Measurements from ENCODE around the gene ABRAXAS1. TPM values are rescaled to one million over a fixed set of nuclear protein-coding genes. Genes with fewer than 3 reads are reported as not detected.

ABRAXAS1 gene
- total and polyA plus RNA-seq, 2 of the 8 experiments (the other 6 are each of a cell fraction or from before 2014, with no cell fraction given) = 11.4 to 32.1 TPM

DNA sequence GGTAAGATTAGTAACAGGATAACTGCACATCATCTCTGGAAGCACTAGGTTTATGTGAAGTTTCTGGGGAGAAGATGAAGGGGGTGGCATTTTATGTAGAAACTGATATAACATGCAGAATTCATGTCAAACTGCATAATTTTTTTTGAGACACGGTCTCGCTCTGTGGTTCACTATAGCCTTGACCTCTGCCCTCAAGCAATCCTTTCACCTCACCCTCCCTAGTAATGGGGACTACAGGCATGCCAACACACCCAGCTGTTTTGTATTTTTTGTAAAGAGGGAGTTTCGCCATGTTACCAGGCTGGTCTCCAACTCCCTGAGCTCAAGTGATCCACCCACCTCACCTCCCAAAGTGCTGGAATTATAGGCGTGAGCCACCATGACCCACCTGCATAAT is 11.5 kb downstream of the ABRAXAS1 start:
- no peak overlapping the region for H4K91ac ChIP-seq (replicated peaks; ENCODE audit: insufficient read length, low read length)
- H3K9ac ChIP-seq (replicated peaks in 1 of 4; ENCODE audit: extremely low read depth in 1 of 4, low read depth in 3 of 4, low read length in 3 of 4) = no peak overlapping the region
- no peak overlapping the region for H2BK120ac ChIP-seq (replicated peaks; ENCODE audit: low read depth, low read length)
- H4K20me1 ChIP-seq (replicated peaks in 1 of 2; ENCODE audit: control insufficient read depth in 1 of 2, insufficient read depth in 2 of 2, low read length in 2 of 2) = no peaks in the 10 kb centered on the region
- H3K36me3 ChIP-seq (ENCODE audit: control insufficient read depth in 2 of 4, insufficient read depth in 4 of 4, low read length in 3 of 4) = peaks cover 0 to 14% (median 5%) of the 10 kb centered on the region in 4 experiments; a peak in 3 of 8 replicates
- FAIRE-seq (no peak), DNase-seq (ENCODE audit: low read depth in 1 of 2, low spot score in 2 of 2) (no peak)
- no peak overlapping the region for H4K8ac ChIP-seq (ENCODE audit: extremely low read depth, insufficient read depth, low read length)
- H3K23ac ChIP-seq (ENCODE audit: insufficient read length) = no peak overlapping the region
- no peaks in the 10 kb centered on the region for H3K27me3 ChIP-seq (replicated peaks in 1 of 4; ENCODE audit: control insufficient read depth in 3 of 4, extremely low read depth in 1 of 4, insufficient read depth in 3 of 4, low read length in 3 of 4)
- 67% methylated on average over 4 of the region's 4 CpGs; no CpG with 5 or more reads in 1 of the 2 experiments for WGBS, 2 experiments (ENCODE audit: extremely low coverage in 1 of 2, insufficient coverage in 1 of 2, insufficient read length in 1 of 2, insufficient replicate concordance in 2 of 2, low coverage in 1 of 2, low lambda C conversion rate in 2 of 2, missing lambda C conversion rate in 1 of 2)
- H3K14ac ChIP-seq (ENCODE audit: insufficient read length) = no peak overlapping the region
- no peak overlapping the region for H2BK15ac ChIP-seq (ENCODE audit: low read length)
- no peak overlapping the region for H3K4me2 ChIP-seq (ENCODE audit: insufficient read depth in 1 of 2, low read depth in 2 of 2, low read length in 2 of 2)
- no peak overlapping the region for H3K4me3 ChIP-seq (ENCODE audit: extremely low read depth in 1 of 4, insufficient read depth in 2 of 4, low read depth in 3 of 4, low read length in 4 of 4)
- TF ChIP-seq TCF12 (IDR thresholded peaks at IDR 0.05; ENCODE audit: low read depth, low read length) = no peak
- TF ChIP-seq POLR2AphosphoS5 (IDR thresholded peaks at IDR 0.05; ENCODE audit: low read depth, low read length) = no peak
- TF ChIP-seq POU5F1 (IDR thresholded peaks at IDR 0.05; ENCODE audit: low read depth, low read length) = no peak
- TF ChIP-seq BCL11A (IDR thresholded peaks at IDR 0.05; ENCODE audit: low read depth in 2 of 2, low read length in 2 of 2) = no peak
- TF ChIP-seq TEAD4 (IDR thresholded peaks at IDR 0.05; ENCODE audit: low read depth, low read length) = no peak
- TF ChIP-seq CBX8 (IDR thresholded peaks at IDR 0.05; ENCODE audit: borderline replicate concordance, low read depth, low read length) = no peak
- no peak for TF ChIP-seq JUND (IDR thresholded peaks at IDR 0.05; ENCODE audit: low read length)
- no peak for TF ChIP-seq GTF2F1 (IDR thresholded peaks at IDR 0.05; ENCODE audit: borderline replicate concordance, low read depth, low read length)
- TF ChIP-seq EZH2 (IDR thresholded peaks at IDR 0.05; ENCODE audit: low read depth, low read length, severe bottlenecking) = no peak
- no peak for TF ChIP-seq TAF1 (IDR thresholded peaks at IDR 0.05; ENCODE audit: low read depth, low read length)
- TF ChIP-seq NANOG (IDR thresholded peaks at IDR 0.05; ENCODE audit: insufficient read depth, low read depth, low read length, poor library complexity, severe bottlenecking) = no peak
- no peak for TF ChIP-seq CREB1 (IDR thresholded peaks at IDR 0.05)
- no peak for TF ChIP-seq TBP (IDR thresholded peaks at IDR 0.05; ENCODE audit: low read depth, low read length)
- no peak for TF ChIP-seq SAP30 (IDR thresholded peaks at IDR 0.05; ENCODE audit: insufficient read depth, insufficient replicate concordance, low read length)
- TF ChIP-seq JUN (IDR thresholded peaks at IDR 0.05; ENCODE audit: low read depth, low read length) = no peak
- H3K9me3 ChIP-seq (ENCODE audit: insufficient read depth in 2 of 2, low read depth in 1 of 2, low read length in 1 of 2) = no peaks in the 10 kb centered on the region
- POLR2A ChIA-PET (ENCODE audit: partially characterized antibody) = interaction anchor here (0.6 kb wide), 1 partner anchor 49 kb away, joined by 3 read pairs; no protein-coding TSS in a partner anchor
- H3K27ac ChIP-seq (ENCODE audit: low read depth, low read length) = no peak overlapping the region
- H3K4me1 ChIP-seq (replicated peaks in 1 of 4; ENCODE audit: control insufficient read depth in 3 of 4, insufficient read depth in 4 of 4, low read length in 3 of 4) = no peaks in the 10 kb centered on the region
- no peak overlapping the region for H4K5ac ChIP-seq (ENCODE audit: insufficient read length, low read depth, low read length)
- no peak overlapping the region for H3K18ac ChIP-seq (ENCODE audit: extremely low read depth, low read length)
- no peak overlapping the region for H2AFZ ChIP-seq (ENCODE audit: low read length)
- no peak overlapping the region for H2BK5ac ChIP-seq (ENCODE audit: low read depth, low read length)
- H3K56ac ChIP-seq (replicated peaks; ENCODE audit: insufficient read length, low read depth, low read length) = no peak overlapping the region
- no peaks in the 10 kb centered on the region for H3K23me2 ChIP-seq (ENCODE audit: low read depth, low read length)
- no peak overlapping the region for H3K4ac ChIP-seq (replicated peaks; ENCODE audit: insufficient read length, low read depth, low read length)
- CTCF ChIA-PET (ENCODE audit: partially characterized antibody) = no interaction called here
- H2BK20ac ChIP-seq (ENCODE audit: low read length) = no peak overlapping the region
- no peak overlapping the region for H2AK5ac ChIP-seq (ENCODE audit: low read depth, low read length)
- H2BK12ac ChIP-seq (ENCODE audit: low read depth, low read length) = no peak overlapping the region
- H3K79me1 ChIP-seq (ENCODE audit: low read depth, low read length) = no peaks in the 10 kb centered on the region; the same call in 1 of the 2 replicates
- no peaks in the 10 kb centered on the region for H3K79me2 ChIP-seq (ENCODE audit: control insufficient read depth in 1 of 2, insufficient read depth in 2 of 2, low read length in 2 of 2)

Measured in H1 (cell line).